Epithelial cell of esophagus (primary cell): ENCODE measurements around the gene IGF2.

ENCODE experiments used
- DNase-seq: peaks from one replicate; pipeline ENCODE4 v3.0.0; 2010; ENCODE audit warnings: low read depth
- H3K4me3 ChIP-seq: 2 replicates; pipeline ENCODE4 v1.5.1; 2011; ENCODE audit warnings: mild to moderate bottlenecking, low read length, control low read depth
- CTCF ChIP-seq: IDR thresholded peaks from 2 replicates; pipeline ENCODE4 v1.5.1; 2011; ENCODE audit warnings: low read depth, mild to moderate bottlenecking, low read length, control low read depth, inconsistent platforms; ENCODE audit not compliant: insufficient read depth; ENCODE audit errors: missing control alignments

IGF2 gene

GRCh38 chr11:2140411-2141400 lies 1.5 kb upstream of the IGF2 start:
- no peak for TF ChIP-seq CTCF
- DNase-seq: no peak
- H3K4me3 ChIP-seq: no peak overlapping the region

DNA sequence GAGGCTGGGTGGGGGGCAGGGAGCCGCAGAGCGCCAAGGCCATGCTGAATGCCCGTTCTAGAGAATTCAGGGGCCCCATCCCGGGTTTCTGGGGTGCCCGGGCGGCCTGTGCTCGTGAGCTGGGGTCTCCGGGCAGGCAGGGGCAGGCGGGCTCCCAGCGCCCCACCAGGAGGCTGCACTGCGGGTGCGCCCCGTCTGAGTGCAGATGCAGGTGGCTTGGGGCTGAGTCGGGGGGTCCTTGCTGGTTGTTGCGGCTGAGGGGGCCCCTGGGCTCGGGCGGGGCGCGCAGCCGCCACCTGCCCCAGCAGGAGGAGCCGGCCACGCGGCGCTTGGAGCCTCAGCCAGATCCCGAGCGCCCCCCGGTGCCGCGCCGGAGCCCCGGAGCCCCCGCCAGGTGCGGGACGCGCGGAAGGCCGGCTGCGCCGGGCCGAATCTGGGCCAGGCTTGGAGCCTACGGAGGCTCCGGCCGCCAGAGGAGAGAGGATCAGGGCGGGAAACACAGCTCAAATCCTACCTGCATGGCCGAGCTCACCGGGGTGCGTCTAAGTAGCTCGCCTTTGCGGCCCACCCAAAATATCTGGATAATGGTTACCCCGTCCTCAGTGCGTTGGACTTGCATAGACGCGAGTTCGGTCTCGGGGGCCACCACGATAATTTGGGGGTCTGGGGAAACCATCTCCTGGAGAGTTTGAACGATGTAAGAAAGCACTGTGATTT lies 590 bp upstream of the IGF2 start:
- DNase-seq: peak; percentile 21
- no peak for TF ChIP-seq CTCF
- no peak overlapping the region for H3K4me3 ChIP-seq

GRCh38 chr11:2138431-2139122 lies 612 bp downstream of the IGF2 start:
- no peak for DNase-seq
- TF ChIP-seq CTCF: no peak
- peak overlapping the region; percentile 28 for H3K4me3 ChIP-seq

DNA sequence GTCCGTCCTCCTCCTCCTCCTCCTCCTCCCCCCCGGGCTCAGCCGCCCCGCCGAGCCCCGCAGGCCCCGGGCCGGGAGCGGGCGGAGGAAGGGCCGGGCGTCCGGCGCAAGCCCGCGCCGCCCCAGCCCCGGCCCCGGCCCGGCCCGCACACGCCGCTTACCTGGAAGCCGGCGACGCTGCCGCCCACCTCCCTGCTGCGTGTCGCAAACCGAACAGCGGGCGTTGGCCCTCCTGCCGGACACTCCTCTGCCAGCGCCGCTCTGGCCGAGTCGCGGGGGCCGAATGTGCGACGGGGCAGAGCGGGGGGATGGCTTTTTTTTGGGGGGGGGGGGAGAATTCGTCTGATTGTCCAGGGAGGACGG lies 1.1 kb downstream of the IGF2 start:
- H3K4me3 ChIP-seq: peak overlapping the region; percentile 28
- no peak for DNase-seq
- TF ChIP-seq CTCF: no peak

- TF ChIP-seq CTCF: no peak
- DNase-seq: peak; percentile 27
These were observed 1.8 kb downstream of the IGF2 start for GRCh38 chr11:2137202-2138067.

DNA sequence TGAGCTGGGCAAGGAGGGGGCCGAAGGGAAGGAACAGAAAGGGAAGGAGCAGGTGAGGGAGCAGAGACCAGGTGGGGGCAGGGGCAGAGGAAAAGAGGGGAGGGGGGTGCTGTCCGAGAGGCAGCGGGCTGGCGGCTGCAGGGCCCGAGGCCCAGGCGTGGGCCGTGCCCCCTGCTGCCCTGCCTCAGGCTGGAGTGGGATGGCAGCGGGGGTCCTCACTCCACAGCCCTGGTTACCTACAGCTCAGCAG lies 2.3 kb downstream of the IGF2 start:
- H3K4me3 ChIP-seq: no peak overlapping the region
- TF ChIP-seq CTCF: no peak
- no peak for DNase-seq

More at GRCh38 chr11:2137202-2138067, 1.8 kb downstream of the IGF2 start:
- peak overlapping the region; percentile 3 for H3K4me3 ChIP-seq
